K562 treated with DMSO at 1 percent for 4 hours (cell line): ENCODE measurements around the gene KLHL29. TPM values are rescaled to one million over a fixed set of nuclear protein-coding genes. Genes with fewer than 3 reads are reported as not detected.

Experiments
- total RNA-seq: library from RNA; unstranded; fragments of 300-600 nt; gene quantifications from 2 replicates; pipeline ENCODE4 v1.2.3, GENCODE V29; 2022; ENCODE audit not compliant: insufficient read depth

Gene KLHL29
- 1.2 and 1.4 TPM in 2 replicates for total RNA-seq

DNA sequence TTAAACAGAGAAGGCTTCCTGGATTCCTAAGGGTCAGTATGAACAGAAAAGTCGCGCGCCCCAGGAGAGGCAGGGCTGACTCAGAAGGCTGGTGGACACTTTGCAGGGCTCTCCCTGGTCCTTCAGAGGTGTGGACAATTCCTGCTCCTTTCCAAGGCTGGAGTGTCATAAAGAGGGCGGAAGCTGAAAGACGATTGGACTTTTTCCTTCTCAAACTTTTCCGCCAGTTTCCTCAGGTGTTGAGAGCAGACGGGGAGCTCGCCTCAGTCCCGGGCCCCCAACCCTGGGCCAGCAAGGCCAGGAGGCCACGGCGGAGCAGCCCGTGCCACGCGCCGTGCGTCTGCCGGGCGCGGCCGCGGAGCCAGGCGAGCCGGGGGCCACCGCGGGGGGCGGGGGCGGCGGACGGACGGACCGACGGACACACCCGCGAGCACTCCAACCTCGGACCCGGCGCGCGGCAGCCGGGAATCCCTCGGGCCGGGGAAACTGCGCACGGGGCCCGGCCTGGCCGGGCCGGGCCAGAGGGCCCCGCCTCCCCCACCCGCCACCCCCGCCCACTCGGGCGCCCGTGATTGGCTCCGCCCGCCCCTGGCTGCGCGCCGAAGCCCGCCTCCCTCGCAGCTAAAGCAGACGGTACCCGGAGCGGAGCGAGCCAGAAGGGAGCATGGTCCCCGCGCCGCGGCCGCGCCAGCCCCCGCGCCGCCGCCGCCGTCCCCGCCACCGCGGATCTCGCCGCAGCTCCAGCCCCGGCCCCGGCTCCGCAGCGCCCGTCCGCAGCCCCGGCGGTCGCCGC, at the start of gene KLHL29:
Gene KLHL29, plus strand, starts transcription at position 629 of the 793 bp plus-strand sequence. CDS start 177,018 bp downstream, outside the sequence.

